HL-60 (cell line): ENCODE data around the gene SMAD1.
"Not testable (repeated sequence)": the region's sequence is repeated elsewhere in the genome, so short reads cannot be mapped to it uniquely, and the experiment has no call there.

ENCODE experiments used
- DNase-seq, 2 experiments: peaks; one replicate each; pipeline ENCODE4 v3.0.0-alpha.2; 2010 to 2020; ENCODE audit warnings: low read depth in 1 of 2, low spot score in 1 of 2
- H3K27ac ChIP-seq: fragments of 250-450 bp; sonication (Bioruptor Pico); replicated peaks from 2 replicates; pipeline ENCODE4 v1.5.1; 2020; ENCODE audit warnings: mild to moderate bottlenecking, moderate library complexity
- H3K27me3 ChIP-seq: fragments of 250-450 bp; sonication (Bioruptor Pico); 2 replicates; pipeline ENCODE4 v1.5.1; 2021; ENCODE audit warnings: mild to moderate bottlenecking, moderate library complexity; ENCODE audit not compliant: insufficient read depth, poor library complexity, severe bottlenecking
- H3K4me3 ChIP-seq: replicated peaks from 2 replicates; pipeline ENCODE4 v1.5.1; 2011; ENCODE audit warnings: mild to moderate bottlenecking, control low read depth, low read length; ENCODE audit not compliant: insufficient read depth
- GABPA ChIP-seq: IDR thresholded peaks from 2 replicates; pipeline ENCODE4 v1.6.1; 2012; ENCODE audit warnings: low read depth
- POLR2AphosphoS5 ChIP-seq: IDR thresholded peaks from 2 replicates; pipeline ENCODE4 v1.6.1; 2012; ENCODE audit warnings: low read depth
- SPI1 ChIP-seq: IDR thresholded peaks from 2 replicates; pipeline ENCODE4 v1.6.1; 2012; ENCODE audit warnings: low read depth, mild to moderate bottlenecking, borderline replicate concordance
- TF ChIP-seq, protein P1 (sequence below): IDR thresholded peaks from 2 replicates; pipeline ENCODE4 v1.6.1; 2012; ENCODE audit warnings: low read depth; ENCODE audit not compliant: insufficient replicate concordance
- TF ChIP-seq, protein P2 (sequence below): IDR thresholded peaks from one replicate; pipeline ENCODE4 v1.5.1; 2011; ENCODE audit warnings: low read length, control low read depth, inconsistent platforms; ENCODE audit not compliant: insufficient read depth

SMAD1 gene

DNA sequence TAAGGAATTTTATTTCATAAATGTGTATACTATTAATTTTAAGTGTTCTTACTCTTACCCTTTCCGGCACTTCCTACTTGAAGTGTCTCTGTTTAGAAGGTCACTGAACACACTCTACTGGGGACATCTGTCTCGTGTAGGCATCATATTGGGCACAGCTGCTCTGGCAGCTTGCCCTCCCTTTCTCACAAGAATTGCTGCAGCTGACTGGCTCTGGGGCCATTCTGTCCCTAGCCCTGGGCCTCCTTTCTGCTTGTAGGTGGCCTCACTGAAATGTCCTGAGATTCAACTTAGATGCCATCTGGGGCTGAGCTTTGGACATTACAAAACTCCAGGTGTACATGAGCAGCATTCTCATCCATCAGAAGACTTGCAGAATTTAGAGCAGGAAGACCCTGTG lies 49.6 kb downstream of the SMAD1 start:
- H3K27ac ChIP-seq = no peak overlapping the region
- no peak overlapping the region for H3K4me3 ChIP-seq
- no peak for DNase-seq
- no peak for TF ChIP-seq SPI1
- TF ChIP-seq POLR2AphosphoS5 = no peak
- TF ChIP-seq, protein P1, sequence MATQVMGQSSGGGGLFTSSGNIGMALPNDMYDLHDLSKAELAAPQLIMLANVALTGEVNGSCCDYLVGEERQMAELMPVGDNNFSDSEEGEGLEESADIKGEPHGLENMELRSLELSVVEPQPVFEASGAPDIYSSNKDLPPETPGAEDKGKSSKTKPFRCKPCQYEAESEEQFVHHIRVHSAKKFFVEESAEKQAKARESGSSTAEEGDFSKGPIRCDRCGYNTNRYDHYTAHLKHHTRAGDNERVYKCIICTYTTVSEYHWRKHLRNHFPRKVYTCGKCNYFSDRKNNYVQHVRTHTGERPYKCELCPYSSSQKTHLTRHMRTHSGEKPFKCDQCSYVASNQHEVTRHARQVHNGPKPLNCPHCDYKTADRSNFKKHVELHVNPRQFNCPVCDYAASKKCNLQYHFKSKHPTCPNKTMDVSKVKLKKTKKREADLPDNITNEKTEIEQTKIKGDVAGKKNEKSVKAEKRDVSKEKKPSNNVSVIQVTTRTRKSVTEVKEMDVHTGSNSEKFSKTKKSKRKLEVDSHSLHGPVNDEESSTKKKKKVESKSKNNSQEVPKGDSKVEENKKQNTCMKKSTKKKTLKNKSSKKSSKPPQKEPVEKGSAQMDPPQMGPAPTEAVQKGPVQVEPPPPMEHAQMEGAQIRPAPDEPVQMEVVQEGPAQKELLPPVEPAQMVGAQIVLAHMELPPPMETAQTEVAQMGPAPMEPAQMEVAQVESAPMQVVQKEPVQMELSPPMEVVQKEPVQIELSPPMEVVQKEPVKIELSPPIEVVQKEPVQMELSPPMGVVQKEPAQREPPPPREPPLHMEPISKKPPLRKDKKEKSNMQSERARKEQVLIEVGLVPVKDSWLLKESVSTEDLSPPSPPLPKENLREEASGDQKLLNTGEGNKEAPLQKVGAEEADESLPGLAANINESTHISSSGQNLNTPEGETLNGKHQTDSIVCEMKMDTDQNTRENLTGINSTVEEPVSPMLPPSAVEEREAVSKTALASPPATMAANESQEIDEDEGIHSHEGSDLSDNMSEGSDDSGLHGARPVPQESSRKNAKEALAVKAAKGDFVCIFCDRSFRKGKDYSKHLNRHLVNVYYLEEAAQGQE = no peak
- TF ChIP-seq, protein P2, sequence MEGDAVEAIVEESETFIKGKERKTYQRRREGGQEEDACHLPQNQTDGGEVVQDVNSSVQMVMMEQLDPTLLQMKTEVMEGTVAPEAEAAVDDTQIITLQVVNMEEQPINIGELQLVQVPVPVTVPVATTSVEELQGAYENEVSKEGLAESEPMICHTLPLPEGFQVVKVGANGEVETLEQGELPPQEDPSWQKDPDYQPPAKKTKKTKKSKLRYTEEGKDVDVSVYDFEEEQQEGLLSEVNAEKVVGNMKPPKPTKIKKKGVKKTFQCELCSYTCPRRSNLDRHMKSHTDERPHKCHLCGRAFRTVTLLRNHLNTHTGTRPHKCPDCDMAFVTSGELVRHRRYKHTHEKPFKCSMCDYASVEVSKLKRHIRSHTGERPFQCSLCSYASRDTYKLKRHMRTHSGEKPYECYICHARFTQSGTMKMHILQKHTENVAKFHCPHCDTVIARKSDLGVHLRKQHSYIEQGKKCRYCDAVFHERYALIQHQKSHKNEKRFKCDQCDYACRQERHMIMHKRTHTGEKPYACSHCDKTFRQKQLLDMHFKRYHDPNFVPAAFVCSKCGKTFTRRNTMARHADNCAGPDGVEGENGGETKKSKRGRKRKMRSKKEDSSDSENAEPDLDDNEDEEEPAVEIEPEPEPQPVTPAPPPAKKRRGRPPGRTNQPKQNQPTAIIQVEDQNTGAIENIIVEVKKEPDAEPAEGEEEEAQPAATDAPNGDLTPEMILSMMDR = no peak
- no peak for TF ChIP-seq GABPA
- H3K27me3 ChIP-seq = no peaks in the 10 kb centered on the region

DNA sequence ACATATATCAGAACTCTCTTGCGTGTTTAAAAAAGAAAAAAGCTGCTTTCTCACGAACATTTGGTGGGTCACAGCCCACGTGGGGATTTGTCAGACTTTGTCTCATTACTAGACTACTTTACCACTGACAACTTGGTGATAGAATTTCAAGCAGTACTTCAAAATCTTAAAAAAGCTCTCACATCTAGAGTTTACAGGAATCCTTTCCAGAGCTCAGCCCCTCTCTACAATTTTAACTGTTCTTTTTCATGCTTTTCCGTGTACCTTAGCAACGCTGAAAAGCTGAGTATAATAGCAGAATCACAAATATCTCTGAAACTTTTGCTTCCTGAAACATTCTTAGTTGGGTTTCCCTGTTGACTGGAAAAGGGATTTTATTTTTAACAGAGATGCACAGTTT lies 50.2 kb downstream of the SMAD1 start:
- TF ChIP-seq GABPA (no peak), SPI1 (no peak), POLR2AphosphoS5 (no peak)
- TF ChIP-seq, protein P2 = no peak
- TF ChIP-seq, protein P1 = no peak

DNA sequence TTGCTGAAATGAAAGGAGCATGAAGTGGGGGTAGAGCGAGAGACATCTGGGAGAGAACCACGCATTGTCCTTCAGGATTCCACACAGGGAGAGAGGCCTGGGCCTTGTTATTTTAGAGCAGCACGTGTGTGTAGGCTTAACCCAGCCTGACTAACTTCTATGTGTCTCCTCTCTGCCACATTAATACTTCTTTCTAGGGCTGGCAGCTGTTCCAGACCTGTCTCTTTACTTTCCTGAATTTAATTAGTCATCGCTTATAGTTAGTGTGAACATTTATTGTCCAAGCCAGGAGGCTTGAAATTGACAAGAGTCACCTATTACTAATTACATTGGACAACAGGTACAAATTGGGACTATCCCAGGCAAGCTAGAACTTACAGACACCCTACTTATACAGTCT lies 51.3 kb downstream of the SMAD1 start:
- TF ChIP-seq GABPA (no peak), SPI1 (no peak), POLR2AphosphoS5 (no peak)
- TF ChIP-seq, protein P2 = no peak
- TF ChIP-seq, protein P1 = no peak
- Histone ChIP-seq H3K4me3 (no peak overlapping the region), H3K27ac (no peak overlapping the region), H3K27me3 (no peaks in the 10 kb centered on the region)
- no peak for DNase-seq

More for the DNA sequence above, 50.2 kb downstream of the SMAD1 start:
- Histone ChIP-seq H3K4me3 (no peak overlapping the region), H3K27ac (no peak overlapping the region), H3K27me3 (no peaks in the 10 kb centered on the region)
- no peak for DNase-seq

- H3K27ac ChIP-seq, H3K4me3 ChIP-seq, H3K27me3 ChIP-seq, DNase-seq: not testable (repeated sequence)
Observed at GRCh38 chr4:145533415-145533814, 51.8 kb downstream of the SMAD1 start.
